Activated CD4-positive, alpha-beta T cell treated with anti-CD3 and anti-CD28 coated beads for 36 hours (primary cell): ENCODE results near the gene TRNT1. TPM values are rescaled to one million over a fixed set of nuclear protein-coding genes. Genes with fewer than 3 reads are reported as not detected.

ENCODE experiments used
- ATAC-seq: fragments of 200-7000 bp; cut with Tn5 transposase; one replicate; pipeline ENCODE4 v1.10.0; 2021; ENCODE audit warnings: mild to moderate bottlenecking, moderate library complexity
- CTCF ChIA-PET: fragments of 350-600 bp; sonication (Branson Sonifier 250); formaldehyde crosslinking; loops from one replicate; lab custom pipeline; 2021; ENCODE audit warnings: antibody characterized with exemption; lab: Charles Lee
- POLR2A ChIA-PET: fragments of 350-600 bp; sonication (Branson Sonifier 250); formaldehyde crosslinking; loops from one replicate; lab custom pipeline; 2021; ENCODE audit warnings: antibody characterized with exemption, inconsistent platforms; lab: Charles Lee
- DNase-seq: peaks from one replicate; pipeline ENCODE4 v3.0.0-alpha.2; 2020
- H3K27ac Mint-ChIP-seq: one replicate; pipeline ENCODE4 v1.8.0; 2021; ENCODE audit warnings: mixed read lengths
- H3K27me3 Mint-ChIP-seq: one replicate; pipeline ENCODE4 v1.8.0; 2021; ENCODE audit warnings: mixed read lengths
- H3K36me3 Mint-ChIP-seq: one replicate; pipeline ENCODE4 v1.8.0; 2021; ENCODE audit warnings: low read depth, mixed read lengths
- H3K4me1 Mint-ChIP-seq: one replicate; pipeline ENCODE4 v1.8.0; 2021; ENCODE audit warnings: mixed read lengths
- H3K4me3 Mint-ChIP-seq: one replicate; pipeline ENCODE4 v1.8.0; 2021; ENCODE audit warnings: mild to moderate bottlenecking, moderate library complexity, mixed read lengths
- H3K9me3 Mint-ChIP-seq: one replicate; pipeline ENCODE4 v1.8.0; 2021; ENCODE audit warnings: low read depth, mixed read lengths
- intact Hi-C, 2 experiments: fragments of 100-400 bp; cut with DNase I in 1 of 2; cut with micrococcal nuclease in 1 of 2; formaldehyde crosslinking; loops; one replicate each; pipeline versions ENCODE4 v1.14.2 to v1.15.1; 2022 to 2024; cut with DNase I, micrococcal nuclease
- total RNA-seq, 2 experiments: library from RNA; stranded (reverse); gene quantifications; one replicate each; pipeline ENCODE4 v1.2.3, GENCODE V29; 2021

The TRNT1 gene
- total RNA-seq, 2 experiments from 2014 or later: 51.4 to 58.2 TPM

- no peak for ATAC-seq
- intact Hi-C loops: loop anchor here (1.0 to 2.0 kb wide), 2 partner anchors 10 to 17 kb away; no protein-coding TSS in a partner anchor
Measured at GRCh38 chr3:3151513-3151912, 24.8 kb downstream of the TRNT1 start.

GRCh38 chr3:3154879-3155610 is 28.3 kb downstream of the TRNT1 start:
- POLR2A ChIA-PET: no interaction called here
- Mint-ChIP-seq H3K27ac (peak overlapping the region; percentile 6), H3K9me3 (peaks cover 2% of the 10 kb centered on the region), H3K4me1 (peaks cover 33% of the 10 kb centered on the region), H3K36me3 (peaks cover 61% of the 10 kb centered on the region), H3K27me3 (no peaks in the 10 kb centered on the region), H3K4me3 (no peak overlapping the region)
- CTCF ChIA-PET: interaction anchor here (0.7 to 2.4 kb wide), 4 partner anchors 13 to 176 kb away, joined by 3 to 12 read pairs (median 6); no protein-coding TSS in a partner anchor
- ATAC-seq (no peak), DNase-seq (no peak)
- intact Hi-C loops: no loop called here

More at GRCh38 chr3:3151513-3151912, 24.8 kb downstream of the TRNT1 start:
- H3K4me1 Mint-ChIP-seq: peaks cover 19% of the 10 kb centered on the region
- ChIA-PET CTCF (no interaction called here), POLR2A (no interaction called here)
- H3K9me3 Mint-ChIP-seq: no peaks in the 10 kb centered on the region
- H3K27me3 Mint-ChIP-seq: no peaks in the 10 kb centered on the region
- H3K36me3 Mint-ChIP-seq: peaks cover 59% of the 10 kb centered on the region
- no peak overlapping the region for H3K4me3 Mint-ChIP-seq
- no peak for DNase-seq
- H3K27ac Mint-ChIP-seq: peak overlapping the region; percentile 27

- ATAC-seq: no peak
- peak overlapping the region; percentile 31 for H3K27ac Mint-ChIP-seq
- ChIA-PET POLR2A (no interaction called here), CTCF (interaction anchor here (4.5 kb wide), 1 partner anchor 14 kb away, joined by 20 read pairs; no protein-coding TSS in a partner anchor)
- DNase-seq: no peak
- peaks cover 39% of the 10 kb centered on the region for H3K4me1 Mint-ChIP-seq
- no peaks in the 10 kb centered on the region for H3K27me3 Mint-ChIP-seq
- intact Hi-C loops: no loop called here
- peaks cover 54% of the 10 kb centered on the region for H3K36me3 Mint-ChIP-seq
- peaks cover 2% of the 10 kb centered on the region for H3K9me3 Mint-ChIP-seq
- H3K4me3 Mint-ChIP-seq: no peak overlapping the region
Measured at GRCh38 chr3:3157484-3157883, 30.7 kb downstream of the TRNT1 start.

- Mint-ChIP-seq H3K4me3 (no peak overlapping the region), H3K9me3 (peaks cover 2% of the 10 kb centered on the region), H3K27me3 (no peaks in the 10 kb centered on the region), H3K4me1 (peaks cover 49% of the 10 kb centered on the region), H3K27ac (peak overlapping the region; percentile 25), H3K36me3 (peaks cover 57% of the 10 kb centered on the region)
- POLR2A ChIA-PET: no interaction called here
- intact Hi-C loops: no loop called here
- CTCF ChIA-PET: interaction anchor here (4.5 kb wide), 1 partner anchor 11 kb away, joined by 20 read pairs; no protein-coding TSS in a partner anchor
- no peak for DNase-seq
- no peak for ATAC-seq
Measured at GRCh38 chr3:3160826-3161225, 34.1 kb downstream of the TRNT1 start.

- peak; percentile 40 for DNase-seq
- H3K4me1 Mint-ChIP-seq: peaks cover 52% of the 10 kb centered on the region
Measured at GRCh38 chr3:3165241-3165640, 38.5 kb downstream of the TRNT1 start.

GRCh38 chr3:3165650-3166049 is 38.9 kb downstream of the TRNT1 start:
- DNase-seq (no peak), ATAC-seq (peak; percentile 56)
- H3K9me3 Mint-ChIP-seq: no peaks in the 10 kb centered on the region
- H3K27me3 Mint-ChIP-seq: no peaks in the 10 kb centered on the region
- peaks cover 55% of the 10 kb centered on the region for H3K4me1 Mint-ChIP-seq
- intact Hi-C loops: loop anchor here in 1 of 2 experiments (1.0 kb wide), 1 partner anchor 14 kb away; the partner anchor contains the start of gene CRBN
- no peak overlapping the region for H3K4me3 Mint-ChIP-seq
- ChIA-PET POLR2A (no interaction called here), CTCF (no interaction called here)
- peak overlapping the region; percentile 78 for H3K27ac Mint-ChIP-seq
- peaks cover 52% of the 10 kb centered on the region for H3K36me3 Mint-ChIP-seq

More at GRCh38 chr3:3165241-3165640, 38.5 kb downstream of the TRNT1 start:
- Mint-ChIP-seq H3K9me3 (no peaks in the 10 kb centered on the region), H3K4me3 (no peak overlapping the region), H3K36me3 (peaks cover 53% of the 10 kb centered on the region), H3K27me3 (no peaks in the 10 kb centered on the region), H3K27ac (peak overlapping the region; percentile 66)
- intact Hi-C loops: loop anchor here in 1 of 2 experiments (1.0 kb wide), 1 partner anchor 14 kb away; the partner anchor contains the start of gene CRBN
- ATAC-seq: peak; percentile 84
- CTCF ChIA-PET: no interaction called here
- POLR2A ChIA-PET: no interaction called here

- Mint-ChIP-seq H3K27me3 (no peaks in the 10 kb centered on the region), H3K4me3 (no peak overlapping the region), H3K4me1 (peaks cover 71% of the 10 kb centered on the region), H3K36me3 (peaks cover 49% of the 10 kb centered on the region), H3K9me3 (no peaks in the 10 kb centered on the region), H3K27ac (peak overlapping the region; percentile 93)
- intact Hi-C loops: loop anchor here (1.0 to 10.0 kb wide), 5 partner anchors 146 to 1324 kb away; partner anchors contain the start of gene ITPR1 (in 1 of the 2)
- DNase-seq (peak; percentile 29), ATAC-seq (peak; percentile 57)
- POLR2A ChIA-PET: no interaction called here
- CTCF ChIA-PET: interaction anchor here (0.7 to 3.3 kb wide), 9 partner anchors 8 to 249 kb away, joined by 3 to 20 read pairs (median 4); no protein-coding TSS in a partner anchor
Measured at GRCh38 chr3:3170998-3171397, 44.3 kb downstream of the TRNT1 start.

GRCh38 chr3:3172627-3173026 is 45.9 kb downstream of the TRNT1 start:
- peak overlapping the region; percentile 66 for H3K4me3 Mint-ChIP-seq
- H3K9me3 Mint-ChIP-seq: no peaks in the 10 kb centered on the region
- no peak for DNase-seq
- ChIA-PET CTCF (interaction anchor here (0.6 to 3.3 kb wide), 11 partner anchors 9 to 43 kb away, joined by 3 to 20 read pairs (median 4); no protein-coding TSS in a partner anchor), POLR2A (interaction anchor here (0.7 kb wide), 1 partner anchor 196 kb away, joined by 3 read pairs; no protein-coding TSS in a partner anchor)
- intact Hi-C loops: loop anchor here (10.0 kb wide), 3 partner anchors 148 to 1322 kb away; partner anchors contain the start of gene ITPR1 (in 1 of the 2)
- H3K27ac Mint-ChIP-seq: peak overlapping the region; percentile 93
- H3K4me1 Mint-ChIP-seq: peaks cover 77% of the 10 kb centered on the region
- no peaks in the 10 kb centered on the region for H3K27me3 Mint-ChIP-seq
- peaks cover 38% of the 10 kb centered on the region for H3K36me3 Mint-ChIP-seq
- peak; percentile 54 for ATAC-seq

- Mint-ChIP-seq H3K4me3 (peak overlapping the region; percentile 87), H3K9me3 (no peaks in the 10 kb centered on the region), H3K36me3 (peaks cover 21% of the 10 kb centered on the region), H3K27ac (peak overlapping the region; percentile 95), H3K4me1 (peaks cover 61% of the 10 kb centered on the region), H3K27me3 (no peaks in the 10 kb centered on the region)
- ATAC-seq (peak; percentile 26), DNase-seq (no peak)
- ChIA-PET CTCF (interaction anchor here (1.0 kb wide), 2 partner anchors 15 to 44 kb away, joined by 3 to 4 read pairs; no protein-coding TSS in a partner anchor), POLR2A (no interaction called here)
- intact Hi-C loops: loop anchor here (2.0 to 10.0 kb wide), 5 partner anchors 51 to 1944 kb away; partner anchors contain the start of genes ARL8B (in 1 of the 2), ITPR1 (in 1 of the 2) and TRNT1 (in 1 of the 2)
Measured at GRCh38 chr3:3177861-3178497, 51.2 kb downstream of the TRNT1 start.

- Mint-ChIP-seq H3K4me3 (peak overlapping the region; percentile 87), H3K4me1 (peaks cover 55% of the 10 kb centered on the region), H3K27ac (peak overlapping the region; percentile 95), H3K27me3 (no peaks in the 10 kb centered on the region), H3K36me3 (peaks cover 14% of the 10 kb centered on the region), H3K9me3 (no peaks in the 10 kb centered on the region)
- peak; percentile 3 for ATAC-seq
- intact Hi-C loops: loop anchor here (1.0 to 10.0 kb wide), 9 partner anchors 13 to 1944 kb away; partner anchors contain the start of genes TRNT1 (in 2 of the 2), ARL8B (in 1 of the 2), ITPR1 (in 1 of the 2) and SETMAR (in 1 of the 2)
- DNase-seq: peak; percentile 24
- POLR2A ChIA-PET: no interaction called here
- CTCF ChIA-PET: interaction anchor here (0.7 to 0.8 kb wide), 4 partner anchors 9 to 14 kb away, joined by 3 read pairs; no protein-coding TSS in a partner anchor
Measured at GRCh38 chr3:3178498-3179328, 52.0 kb downstream of the TRNT1 start.
